Neural cell (in vitro differentiated cells): ENCODE measurements around the gene CDH4. TPM values are rescaled to one million over a fixed set of nuclear protein-coding genes. Genes with fewer than 3 reads are reported as not detected.

Experiments used
- H2AFZ ChIP-seq: fragments of 200-600, 300-800 bp; sonication (generic), shearing (Covaris generic); 2 replicates; pipeline ENCODE4 v1.6.0; 2014; ENCODE audit warnings: low read depth, mild to moderate bottlenecking, antibody characterized with exemption, low read length, moderate library complexity
- H3F3A ChIP-seq: fragments of 200-600 bp; shearing (Covaris generic); 2 replicates; pipeline ENCODE4 v1.6.1; 2016; ENCODE audit warnings: mild to moderate bottlenecking, moderate library complexity, mixed read lengths, antibody characterized with exemption, low read length; ENCODE audit not compliant: insufficient read depth, poor library complexity, severe bottlenecking
- H3K27ac ChIP-seq: fragments of 200-600, 300-800 bp; sonication (generic), shearing (Covaris generic); 2 replicates; pipeline ENCODE4 v1.5.1; 2014; ENCODE audit warnings: mild to moderate bottlenecking, low read length, moderate library complexity
- H3K27me3 ChIP-seq: fragments of 300-800, 200-600 bp; sonication (generic), shearing (Covaris generic); 2 replicates; pipeline ENCODE4 v1.6.0; 2014; ENCODE audit warnings: mild to moderate bottlenecking, low read depth, low read length, moderate library complexity; ENCODE audit not compliant: insufficient read depth
- H3K36me3 ChIP-seq: fragments of 300-800, 200-600 bp; sonication (generic), shearing (Covaris generic); 2 replicates; pipeline ENCODE4 v1.5.1; 2014; ENCODE audit warnings: mild to moderate bottlenecking, antibody characterized with exemption, low read length, moderate library complexity; ENCODE audit not compliant: insufficient read depth
- H3K4me2 ChIP-seq: fragments of 300-800, 200-600 bp; sonication (generic), shearing (Covaris generic); 2 replicates; pipeline ENCODE4 v1.6.0; 2014; ENCODE audit warnings: mild to moderate bottlenecking, low read length
- H3K4me3 ChIP-seq: fragments of 300-800, 200-600 bp; sonication (generic), shearing (Covaris generic); 2 replicates; pipeline ENCODE4 v1.5.1; 2014; ENCODE audit warnings: mild to moderate bottlenecking, low read length, moderate library complexity
- H3K79me2 ChIP-seq: fragments of 200-600 bp; shearing (Covaris generic); replicated peaks from 2 replicates; pipeline ENCODE4 v1.6.0; 2014; ENCODE audit warnings: mild to moderate bottlenecking, low read length, moderate library complexity; ENCODE audit not compliant: insufficient read depth
- H3K9ac ChIP-seq: fragments of 300-800, 200-600 bp; sonication (generic), shearing (Covaris generic); 2 replicates; pipeline ENCODE4 v1.6.1; 2016; ENCODE audit warnings: mild to moderate bottlenecking, low read length, mixed read lengths
- H3K9me2 ChIP-seq: fragments of 200-600 bp; shearing (Covaris generic); 2 replicates; pipeline ENCODE4 v1.6.1; 2016; ENCODE audit warnings: mild to moderate bottlenecking, low read length, mixed read lengths; ENCODE audit not compliant: insufficient read depth
- H3K9me3 ChIP-seq: fragments of 200-600, 300-800 bp; sonication (generic), shearing (Covaris generic); 2 replicates; pipeline ENCODE4 v1.6.1; 2016; ENCODE audit warnings: mild to moderate bottlenecking, mixed run types, low read length, moderate library complexity, mixed read lengths
- H4K20me1 ChIP-seq: fragments of 200-600 bp; shearing (Covaris generic); 2 replicates; pipeline ENCODE4 v1.6.1; 2016; ENCODE audit warnings: mild to moderate bottlenecking, mixed run types; ENCODE audit not compliant: insufficient read depth
- EP300 ChIP-seq: fragments of 450-650 bp; conservative IDR thresholded peaks from 2 replicates; pipeline ENCODE4 v1.6.1; 2014; ENCODE audit warnings: antibody characterized with exemption, mild to moderate bottlenecking, moderate library complexity; ENCODE audit not compliant: poor library complexity, severe bottlenecking
- EZH2 ChIP-seq: fragments of 200-600, 300-800 bp; shearing (Covaris generic), sonication (generic); IDR thresholded peaks from 2 replicates; pipeline ENCODE4 v1.6.1; 2014; ENCODE audit warnings: antibody characterized with exemption, low read length, borderline replicate concordance, mild to moderate bottlenecking; ENCODE audit not compliant: insufficient read depth, poor library complexity, severe bottlenecking
- MXI1 ChIP-seq: fragments of 450-650 bp; conservative IDR thresholded peaks from 2 replicates; pipeline ENCODE4 v1.6.1; 2014; ENCODE audit warnings: antibody characterized with exemption, mild to moderate bottlenecking; ENCODE audit not compliant: poor library complexity, severe bottlenecking
- POLR2AphosphoS5 ChIP-seq: IDR thresholded peaks from 2 replicates; pipeline ENCODE4 v1.6.1; 2012
- RAD21 ChIP-seq: fragments of 450-650 bp; conservative IDR thresholded peaks from 2 replicates; pipeline ENCODE4 v1.6.1; 2014; ENCODE audit warnings: antibody characterized with exemption, mild to moderate bottlenecking, moderate library complexity
- SMC3 ChIP-seq: fragments of 450-650 bp; conservative IDR thresholded peaks from 2 replicates; pipeline ENCODE4 v1.6.1; 2014; ENCODE audit warnings: antibody characterized with exemption, mild to moderate bottlenecking, moderate library complexity; ENCODE audit not compliant: poor library complexity
- TAF1 ChIP-seq: IDR thresholded peaks from 2 replicates; pipeline ENCODE4 v1.6.1; 2012; ENCODE audit warnings: low read depth
- polyA plus RNA-seq: library from polyadenylated mRNA; depleted of rRNA; stranded (reverse); fragments of >200 nt; gene quantifications from 2 replicates; pipeline ENCODE4 v1.2.3, GENCODE V29; 2014
- TF ChIP-seq, protein P1 (sequence below): IDR thresholded peaks from 2 replicates; pipeline ENCODE4 v1.6.1; 2012; ENCODE audit warnings: borderline replicate concordance
- TF ChIP-seq, protein P2 (sequence below): fragments of 450-650 bp; IDR thresholded peaks from 2 replicates; pipeline ENCODE4 v1.5.1; 2014; ENCODE audit warnings: antibody characterized with exemption, mild to moderate bottlenecking, moderate library complexity; ENCODE audit not compliant: poor library complexity, severe bottlenecking

Gene CDH4
- polyA plus RNA-seq, 1 donor from 2014 or later = 24.6 TPM

DNA sequence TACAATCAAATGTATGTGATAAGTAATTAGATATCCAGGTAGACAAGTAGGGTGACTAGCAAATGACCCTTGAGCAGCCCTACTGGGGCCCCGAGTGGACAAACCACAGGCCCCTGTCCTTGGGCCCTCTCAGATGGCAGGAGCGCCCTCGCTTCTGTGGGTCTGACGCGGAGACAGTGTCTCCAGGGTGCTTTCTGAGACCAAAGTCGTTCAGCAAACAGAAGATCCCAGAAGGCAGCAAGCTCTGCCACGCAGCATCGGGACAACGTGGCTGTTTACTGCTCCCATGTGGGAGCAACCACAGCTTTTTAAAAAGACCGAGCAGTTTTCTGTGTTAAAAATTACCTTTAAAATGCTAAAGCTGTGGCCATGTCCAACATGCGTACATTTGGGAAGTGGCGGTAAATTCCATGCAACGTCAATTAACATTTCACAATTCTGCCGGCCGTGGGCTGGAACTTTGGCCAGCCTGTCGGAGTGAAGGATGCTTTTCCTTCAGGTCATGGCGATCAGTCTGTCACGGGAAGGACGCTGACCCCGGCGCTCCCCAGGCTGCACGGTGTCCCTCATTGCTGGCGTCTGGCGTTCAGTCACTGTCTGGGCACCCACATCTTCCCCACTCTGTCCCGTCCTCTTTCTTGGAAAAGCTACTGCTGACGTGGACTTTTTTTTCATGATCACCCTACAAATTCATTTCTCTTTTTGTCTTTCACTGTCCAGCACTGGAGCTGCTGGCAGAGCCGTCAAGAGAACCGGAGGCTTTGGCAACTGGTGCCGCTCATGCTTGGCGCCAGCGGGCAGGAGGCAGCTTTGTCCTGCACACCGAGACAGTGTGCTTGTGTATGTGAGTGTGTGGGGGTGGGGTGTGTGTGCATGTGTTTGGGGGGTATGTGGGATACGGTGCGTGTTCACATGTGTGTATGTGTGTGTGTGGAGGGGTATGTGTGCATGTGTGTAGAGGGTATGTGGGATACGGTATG is 293.1 kb downstream of the CDH4 start:
- Histone ChIP-seq H4K20me1 (no peaks in the 10 kb centered on the region), H3K27me3 (no peaks in the 10 kb centered on the region), H2AFZ (no peak overlapping the region), H3K9ac (no peak overlapping the region), H3K4me2 (no peak overlapping the region), H3K4me3 (no peak overlapping the region), H3K9me3 (no peaks in the 10 kb centered on the region), H3K9me2 (no peaks in the 10 kb centered on the region), H3K36me3 (no peaks in the 10 kb centered on the region), H3F3A (no peaks in the 10 kb centered on the region), H3K79me2 (no peaks in the 10 kb centered on the region), H3K27ac (no peak overlapping the region)
- TF ChIP-seq, protein P1, sequence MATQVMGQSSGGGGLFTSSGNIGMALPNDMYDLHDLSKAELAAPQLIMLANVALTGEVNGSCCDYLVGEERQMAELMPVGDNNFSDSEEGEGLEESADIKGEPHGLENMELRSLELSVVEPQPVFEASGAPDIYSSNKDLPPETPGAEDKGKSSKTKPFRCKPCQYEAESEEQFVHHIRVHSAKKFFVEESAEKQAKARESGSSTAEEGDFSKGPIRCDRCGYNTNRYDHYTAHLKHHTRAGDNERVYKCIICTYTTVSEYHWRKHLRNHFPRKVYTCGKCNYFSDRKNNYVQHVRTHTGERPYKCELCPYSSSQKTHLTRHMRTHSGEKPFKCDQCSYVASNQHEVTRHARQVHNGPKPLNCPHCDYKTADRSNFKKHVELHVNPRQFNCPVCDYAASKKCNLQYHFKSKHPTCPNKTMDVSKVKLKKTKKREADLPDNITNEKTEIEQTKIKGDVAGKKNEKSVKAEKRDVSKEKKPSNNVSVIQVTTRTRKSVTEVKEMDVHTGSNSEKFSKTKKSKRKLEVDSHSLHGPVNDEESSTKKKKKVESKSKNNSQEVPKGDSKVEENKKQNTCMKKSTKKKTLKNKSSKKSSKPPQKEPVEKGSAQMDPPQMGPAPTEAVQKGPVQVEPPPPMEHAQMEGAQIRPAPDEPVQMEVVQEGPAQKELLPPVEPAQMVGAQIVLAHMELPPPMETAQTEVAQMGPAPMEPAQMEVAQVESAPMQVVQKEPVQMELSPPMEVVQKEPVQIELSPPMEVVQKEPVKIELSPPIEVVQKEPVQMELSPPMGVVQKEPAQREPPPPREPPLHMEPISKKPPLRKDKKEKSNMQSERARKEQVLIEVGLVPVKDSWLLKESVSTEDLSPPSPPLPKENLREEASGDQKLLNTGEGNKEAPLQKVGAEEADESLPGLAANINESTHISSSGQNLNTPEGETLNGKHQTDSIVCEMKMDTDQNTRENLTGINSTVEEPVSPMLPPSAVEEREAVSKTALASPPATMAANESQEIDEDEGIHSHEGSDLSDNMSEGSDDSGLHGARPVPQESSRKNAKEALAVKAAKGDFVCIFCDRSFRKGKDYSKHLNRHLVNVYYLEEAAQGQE = no peak
- TF ChIP-seq MXI1 = no peak
- no peak for TF ChIP-seq POLR2AphosphoS5
- TF ChIP-seq SMC3 = no peak
- TF ChIP-seq, protein P2, sequence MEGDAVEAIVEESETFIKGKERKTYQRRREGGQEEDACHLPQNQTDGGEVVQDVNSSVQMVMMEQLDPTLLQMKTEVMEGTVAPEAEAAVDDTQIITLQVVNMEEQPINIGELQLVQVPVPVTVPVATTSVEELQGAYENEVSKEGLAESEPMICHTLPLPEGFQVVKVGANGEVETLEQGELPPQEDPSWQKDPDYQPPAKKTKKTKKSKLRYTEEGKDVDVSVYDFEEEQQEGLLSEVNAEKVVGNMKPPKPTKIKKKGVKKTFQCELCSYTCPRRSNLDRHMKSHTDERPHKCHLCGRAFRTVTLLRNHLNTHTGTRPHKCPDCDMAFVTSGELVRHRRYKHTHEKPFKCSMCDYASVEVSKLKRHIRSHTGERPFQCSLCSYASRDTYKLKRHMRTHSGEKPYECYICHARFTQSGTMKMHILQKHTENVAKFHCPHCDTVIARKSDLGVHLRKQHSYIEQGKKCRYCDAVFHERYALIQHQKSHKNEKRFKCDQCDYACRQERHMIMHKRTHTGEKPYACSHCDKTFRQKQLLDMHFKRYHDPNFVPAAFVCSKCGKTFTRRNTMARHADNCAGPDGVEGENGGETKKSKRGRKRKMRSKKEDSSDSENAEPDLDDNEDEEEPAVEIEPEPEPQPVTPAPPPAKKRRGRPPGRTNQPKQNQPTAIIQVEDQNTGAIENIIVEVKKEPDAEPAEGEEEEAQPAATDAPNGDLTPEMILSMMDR = no peak
- no peak for TF ChIP-seq EZH2
- no peak for TF ChIP-seq EP300
- TF ChIP-seq TAF1 = no peak
- TF ChIP-seq RAD21 = no peak

DNA sequence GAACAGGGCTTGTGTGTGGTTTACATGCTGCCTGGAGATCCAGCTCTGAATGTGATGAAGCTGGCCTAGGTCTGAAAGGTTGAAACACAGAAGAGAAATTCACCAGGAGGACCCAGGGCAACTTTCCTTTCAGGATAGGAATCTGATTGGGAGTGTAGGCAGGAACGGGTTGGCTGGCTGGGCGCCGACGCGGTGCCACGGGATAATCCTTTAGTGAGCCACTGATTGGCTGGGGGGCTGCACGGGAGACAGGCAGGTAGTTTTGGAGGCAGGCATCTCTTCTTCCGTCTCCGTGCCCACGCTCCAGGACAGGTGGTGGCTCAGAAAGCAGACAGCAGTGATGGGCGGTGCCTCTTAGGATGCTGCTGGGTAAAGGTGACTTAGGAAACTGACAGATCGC is 294.6 kb downstream of the CDH4 start:
- no peak overlapping the region for H2AFZ ChIP-seq
- H3K4me2 ChIP-seq = no peak overlapping the region
- H3K9ac ChIP-seq = no peak overlapping the region
- no peak overlapping the region for H3K27ac ChIP-seq
- H3F3A ChIP-seq = no peaks in the 10 kb centered on the region
- H3K9me2 ChIP-seq = no peaks in the 10 kb centered on the region
- H3K9me3 ChIP-seq = peaks cover 3% of the 10 kb centered on the region
- TF ChIP-seq, protein P2 = no peak
- no peak for TF ChIP-seq POLR2AphosphoS5
- no peak for TF ChIP-seq SMC3
- TF ChIP-seq EZH2 = no peak
- TF ChIP-seq MXI1 = no peak
- no peak for TF ChIP-seq TAF1
- no peak for TF ChIP-seq EP300
- TF ChIP-seq, protein P1 = no peak
- TF ChIP-seq RAD21 = no peak
- H3K36me3 ChIP-seq = no peaks in the 10 kb centered on the region
- H3K4me3 ChIP-seq = no peak overlapping the region
- H3K79me2 ChIP-seq = no peaks in the 10 kb centered on the region
- no peaks in the 10 kb centered on the region for H3K27me3 ChIP-seq
- no peaks in the 10 kb centered on the region for H4K20me1 ChIP-seq
